HepG2 (cell line): ENCODE measurements around the gene KCNMA1. TPM values are rescaled to one million over a fixed set of nuclear protein-coding genes. Genes with fewer than 3 reads are reported as not detected.

ENCODE experiments used
- ATAC-seq: fragments of 200-7000 bp; cut with Tn5 transposase; 3 replicates; pipeline ENCODE4 v1.9.1; 2020; ENCODE audit warnings: mild to moderate bottlenecking, moderate library complexity
- BruUV-seq: library from RNA; stranded (reverse); fragments of 400-500 nt; replicated peaks from 2 replicates; lab custom pipeline; 2021; lab: Mats Ljungman, UMichigan
- CTCF ChIA-PET: fragments of 300-600 bp; formaldehyde crosslinking; extraction: SDS; loops from one replicate; lab custom pipeline; 2021; ENCODE audit warnings: low total read pairs, inconsistent platforms, low intra/inter-chr PET ratio; lab: Yijun Ruan, JAX
- POLR2A ChIA-PET: fragments of 350-600 bp; sonication (Branson Sonifier 250); formaldehyde crosslinking; loops from one replicate; lab custom pipeline; 2020; ENCODE audit warnings: antibody characterized with exemption, inconsistent platforms; lab: Yijun Ruan, JAX
- DNase-seq: peaks from one replicate; pipeline ENCODE4 v3.0.0-alpha.2; 2015; ENCODE audit warnings: low spot score
- FAIRE-seq: peaks from 3 replicates; lab custom pipeline; 2011; peaks lifted over from hg19 to GRCh38; lab: Jason Lieb, UNC
- H2AFZ ChIP-seq: one replicate; pipeline ENCODE4 v1.6.1; 2011; ENCODE audit warnings: low read length, inconsistent platforms
- H3K27ac ChIP-seq: fragments of 300-600 bp; 3 replicates; pipeline ENCODE4 v1.8.0; 2011; ENCODE audit warnings: mixed run types, mild to moderate bottlenecking, mixed read lengths, low read length, inconsistent platforms; ENCODE audit not compliant: insufficient read depth; ENCODE audit errors: extremely low read length
- H3K27me3 ChIP-seq, 2 experiments: fragments of 200-600 bp in 1 of 2; 2 replicates in 1 of 2; 3 replicates in 1 of 2; pipeline versions ENCODE4 v1.6.0 to v1.8.0; 2011; ENCODE audit warnings: low read length in 2 of 2, mild to moderate bottlenecking in 2 of 2, moderate library complexity in 2 of 2, inconsistent platforms in 1 of 2; ENCODE audit not compliant: insufficient read depth in 2 of 2, control insufficient read depth in 1 of 2
- H3K36me3 ChIP-seq, 2 experiments: fragments of 200-600 bp in 1 of 2; replicated peaks in 1 of 2; 2 replicates in 1 of 2; 3 replicates in 1 of 2; pipeline versions ENCODE4 v1.5.1 to v1.8.0; 2011; ENCODE audit warnings: low read length in 2 of 2, inconsistent platforms in 1 of 2; ENCODE audit not compliant: insufficient read depth in 2 of 2, control insufficient read depth in 1 of 2
- H3K4me1 ChIP-seq: 2 replicates; pipeline ENCODE4 v1.5.1; 2012; ENCODE audit warnings: low read length, inconsistent platforms; ENCODE audit not compliant: insufficient read depth
- H3K4me2 ChIP-seq: 2 replicates; pipeline ENCODE4 v1.6.0; 2011; ENCODE audit warnings: low read depth, low read length, inconsistent platforms
- H3K4me3 ChIP-seq, 3 experiments: fragments of 200-600 bp in 1 of 3; sonication (generic), shearing (Covaris generic) in 1 of 3; replicated peaks in 1 of 3; 2 replicates each; pipeline ENCODE4 v1.5.1; 2011 to 2016; ENCODE audit warnings: low read length in 3 of 3, inconsistent platforms in 2 of 3, low read depth in 2 of 3, mild to moderate bottlenecking in 2 of 3, control low read depth in 1 of 3, mixed read lengths in 1 of 3; ENCODE audit not compliant: insufficient read depth in 1 of 3
- H3K79me2 ChIP-seq: one replicate; pipeline ENCODE4 v1.6.1; 2011; ENCODE audit warnings: low read length, inconsistent platforms; ENCODE audit not compliant: insufficient read depth
- H3K9ac ChIP-seq: 2 replicates; pipeline ENCODE4 v1.6.0; 2011; ENCODE audit warnings: mild to moderate bottlenecking, low read depth, low read length, inconsistent platforms; ENCODE audit not compliant: insufficient read depth
- H3K9me3 ChIP-seq: 2 replicates; pipeline ENCODE4 v1.5.1; 2012; ENCODE audit warnings: mild to moderate bottlenecking, low read length
- H4K20me1 ChIP-seq: 2 replicates; pipeline ENCODE4 v1.6.0; 2011; ENCODE audit warnings: inconsistent platforms, mild to moderate bottlenecking, low read length, moderate library complexity; ENCODE audit not compliant: insufficient read depth
- ARID5B ChIP-seq: IDR thresholded peaks from 2 replicates; pipeline ENCODE4 v1.4.0; 2020; ENCODE audit warnings: mild to moderate bottlenecking, missing genetic modification reagents
- ATM ChIP-seq: fragments of 450-650 bp; IDR thresholded peaks from 2 replicates; pipeline ENCODE4 v1.7.1; 2017; ENCODE audit warnings: mild to moderate bottlenecking, borderline replicate concordance
- BORCS8-MEF2B ChIP-seq: sonication (generic); formaldehyde crosslinking; IDR thresholded peaks from 2 replicates; pipeline ENCODE4 v1.8.0; 2022; ENCODE audit warnings: mild to moderate bottlenecking, missing genetic modification reagents
- CEBPB ChIP-seq: IDR thresholded peaks from 2 replicates; pipeline ENCODE4 v1.6.1; 2011; ENCODE audit warnings: low read depth, low read length, improper control_type of control experiment, borderline replicate concordance
- CEBPG ChIP-seq: IDR thresholded peaks from 2 replicates; pipeline ENCODE4 v1.6.1; 2016
- FOXA3 ChIP-seq: IDR thresholded peaks from 2 replicates; pipeline ENCODE4 v1.6.1; 2016; ENCODE audit warnings: missing genetic modification reagents, missing compliant biosample characterization
- FOXP4 ChIP-seq: sonication (generic); formaldehyde crosslinking; IDR thresholded peaks from 2 replicates; pipeline ENCODE4 v1.4.0; 2020; ENCODE audit warnings: missing genetic modification reagents
- MEF2D ChIP-seq: sonication (generic); formaldehyde crosslinking; IDR thresholded peaks from 2 replicates; pipeline ENCODE4 v1.5.1; 2020; ENCODE audit warnings: mild to moderate bottlenecking, missing genetic modification reagents
- MTF2 ChIP-seq: sonication (generic); formaldehyde crosslinking; IDR thresholded peaks from 2 replicates; pipeline ENCODE4 v1.5.0; 2020; ENCODE audit warnings: missing genetic modification reagents, borderline replicate concordance
- REXO4 ChIP-seq: sonication (generic); formaldehyde crosslinking; IDR thresholded peaks from 2 replicates; pipeline ENCODE4 v1.8.0; 2022; ENCODE audit warnings: missing genetic modification reagents, mild to moderate bottlenecking, borderline replicate concordance
- SPEN ChIP-seq: sonication (generic); formaldehyde crosslinking; IDR thresholded peaks from 2 replicates; pipeline ENCODE4 v1.5.1; 2020; ENCODE audit warnings: low read depth, mild to moderate bottlenecking, missing genetic modification reagents
- ZBTB49 ChIP-seq: sonication (generic); formaldehyde crosslinking; IDR thresholded peaks from 2 replicates; pipeline ENCODE4 v1.4.0; 2020; ENCODE audit warnings: missing genetic modification reagents, borderline replicate concordance
- ZMYM2 ChIP-seq: sonication (generic); formaldehyde crosslinking; IDR thresholded peaks from 2 replicates; pipeline ENCODE4 v1.8.0; 2022; ENCODE audit warnings: mild to moderate bottlenecking, missing genetic modification reagents
- ZNF644 ChIP-seq: IDR thresholded peaks from 2 replicates; pipeline ENCODE4 v1.6.1; 2016; ENCODE audit warnings: low read depth
- WGBS: methylation state at CpG from one replicate; pipeline ENCODE4 v1.1.6; 2017; ENCODE audit warnings: low lambda C conversion rate; 5-methylcytosine and 5-hydroxymethylcytosine counted together
- in situ Hi-C: cut with HindIII; loops from 2 replicates; pipeline ENCODE4 v1.10.0; 2017; ENCODE audit warnings: low pct_unique_long_range_greater_than_20kb; ENCODE audit not compliant: extremely low pct_ligation_motif_present
- intact Hi-C: fragments of 100-400 bp; cut with micrococcal nuclease; formaldehyde crosslinking; loops from one replicate; pipeline ENCODE4 v1.10.0; 2022; ENCODE audit not compliant: unreplicated experiment
- polyA plus RNA-seq, 8 experiments: library from polyadenylated mRNA; depleted of rRNA in 3 of 8; stranded (reverse) in 7 of 8; unstranded in 1 of 8; fragments of >200 nt; fragmentation: Illumina TruSeq in 4 of 8; extraction: Trizol in 4 of 8; gene quantifications; 2 replicates each; pipeline versions ENCODE4 v1.2.1 to v1.2.3, GENCODE V29; 2011 to 2016; ENCODE audit warnings: low read depth in 4 of 8, missing spikeins in 1 of 8, mixed read lengths in 1 of 8; ENCODE audit not compliant: insufficient read depth in 1 of 8
- total RNA-seq, 5 experiments: library from RNA; depleted of rRNA; stranded (reverse); fragments of >200 nt; fragmentation: Illumina TruSeq; extraction: Trizol; gene quantifications; 2 replicates each; pipeline ENCODE4 v1.2.3, GENCODE V29; 2016; ENCODE audit warnings: low read depth in 1 of 5

The KCNMA1 gene
- total and polyA plus RNA-seq, 2 of the 13 experiments (the other 11 are each of a cell fraction or from before 2014, with no cell fraction given), result 0.02 TPM; not detected in 1

- no peak overlapping the region for H3K4me2 ChIP-seq
- no peak overlapping the region for H3K4me3 ChIP-seq
- no peaks in the 10 kb centered on the region for H4K20me1 ChIP-seq
- intact Hi-C loops, result no loop called here
- ATAC-seq (no peak; the same call in 2 of the 3 replicates), FAIRE-seq (no peak), DNase-seq (peak; percentile 31)
- no peak overlapping the region for H3K9ac ChIP-seq
- no peak overlapping the region for H3K27ac ChIP-seq
- 0 out of 5 replicates have a peak, but pooled peaks cover 0 to 4% of the 10 kb centered on the region in 2 experiments for H3K27me3 ChIP-seq
- H3K36me3 ChIP-seq, result no peaks in the 10 kb centered on the region
- ChIA-PET CTCF (no interaction called here), POLR2A (no interaction called here)
- H3K79me2 ChIP-seq, result no peaks in the 10 kb centered on the region
- in situ Hi-C loops, result no loop called here
- WGBS, result 12% methylated on average over 12 of the region's 12 CpGs
- no TSS peak for BruUV-seq
- H3K9me3 ChIP-seq, result no peaks in the 10 kb centered on the region
- peaks cover 9% of the 10 kb centered on the region for H3K4me1 ChIP-seq
- H2AFZ ChIP-seq, result no peak overlapping the region
- TF ChIP-seq ARID5B (CRISPR knock-in tag) (peak; percentile 27; the same call in 1 of the 2 replicates), ZBTB49 (CRISPR knock-in tag) (no peak), MEF2D (CRISPR knock-in tag) (no peak), FOXA3 (0 out of 2 replicates have a peak, but pooled peaks have one; percentile 18), CEBPB (peak; percentile 51; the same call in 1 of the 2 replicates), SPEN (CRISPR knock-in tag) (no peak), CEBPG (CRISPR knock-in tag) (peak; percentile 67), ATM (no peak), ZNF644 (CRISPR knock-in tag) (0 out of 2 replicates have a peak, but pooled peaks have one; percentile 38), BORCS8-MEF2B (CRISPR knock-in tag) (no peak), ZMYM2 (CRISPR knock-in tag) (no peak), MTF2 (CRISPR knock-in tag) (no peak), REXO4 (CRISPR knock-in tag) (no peak), FOXP4 (CRISPR knock-in tag) (no peak)
Observed at GRCh38 chr10:77247031-77247990, 390.3 kb downstream of the KCNMA1 start.
